CD4-positive, alpha-beta memory T cell (primary cell): ENCODE results near the gene STAT3. TPM values are rescaled to one million over a fixed set of nuclear protein-coding genes. Genes with fewer than 3 reads are reported as not detected.
A peak's percentile ranks its signal among the peaks of the same experiment; 100 is the strongest.

Source experiments
- CTCF ChIA-PET: fragments of 350-600 bp; sonication (Branson Sonifier 250); formaldehyde crosslinking; loops from one replicate; lab custom pipeline; 2021; ENCODE audit warnings: inconsistent platforms; ENCODE audit not compliant: partially characterized antibody; lab: Charles Lee
- POLR2A ChIA-PET: fragments of 350-600 bp; sonication (Branson Sonifier 250); formaldehyde crosslinking; loops from one replicate; lab custom pipeline; 2021; ENCODE audit not compliant: partially characterized antibody; lab: Charles Lee
- DNase-seq, 5 donors: peaks; one replicate each; pipeline versions ENCODE4 v3.0.0 to v3.0.0-alpha.2; 2020 to 2022; ENCODE audit warnings: mixed read lengths in 1 of 5
- H3K27ac ChIP-seq: one replicate; pipeline ENCODE4 v1.7.0; 2013; ENCODE audit warnings: low read depth, low read length
- H3K27me3 ChIP-seq: 2 replicates; pipeline ENCODE4 v1.7.0; 2013; ENCODE audit warnings: mild to moderate bottlenecking, low read length, moderate library complexity; ENCODE audit not compliant: insufficient read depth
- H3K36me3 ChIP-seq: 2 replicates; pipeline ENCODE4 v1.7.0; 2013; ENCODE audit warnings: mild to moderate bottlenecking, low read length, moderate library complexity; ENCODE audit not compliant: insufficient read depth
- H3K4me1 ChIP-seq: 2 replicates; pipeline ENCODE4 v1.7.0; 2013; ENCODE audit warnings: mild to moderate bottlenecking, low read length, moderate library complexity; ENCODE audit not compliant: insufficient read depth
- H3K4me3 ChIP-seq, 2 donors: one replicate each; pipeline ENCODE4 v1.7.0; 2013; ENCODE audit warnings: low read length in 2 of 2, mild to moderate bottlenecking in 1 of 2
- H3K9me3 ChIP-seq, 2 donors: one replicate each; pipeline ENCODE4 v1.7.0; 2013; ENCODE audit warnings: low read length in 2 of 2, control low read depth in 1 of 2; ENCODE audit not compliant: control insufficient read depth in 1 of 2
- H3K27ac Mint-ChIP-seq, 7 donors: one replicate each; pipeline ENCODE4 v1.8.0; 2020 to 2021; ENCODE audit warnings: mixed read lengths in 7 of 7, mild to moderate bottlenecking in 6 of 7, inconsistent platforms in 3 of 7, moderate library complexity in 3 of 7
- H3K27me3 Mint-ChIP-seq, 2 donors: one replicate each; pipeline ENCODE4 v1.8.0; 2020 to 2021; ENCODE audit warnings: mixed read lengths in 2 of 2
- H3K36me3 Mint-ChIP-seq, 2 donors: one replicate each; pipeline ENCODE4 v1.8.0; 2020 to 2021; ENCODE audit warnings: mixed read lengths in 2 of 2, inconsistent platforms in 1 of 2, mild to moderate bottlenecking in 1 of 2
- H3K4me1 Mint-ChIP-seq, 4 donors: one replicate each; pipeline ENCODE4 v1.8.0; 2020 to 2021; ENCODE audit warnings: mixed read lengths in 4 of 4, mild to moderate bottlenecking in 1 of 4
- H3K4me3 Mint-ChIP-seq, 8 donors: one replicate each; pipeline ENCODE4 v1.8.0; 2020 to 2021; ENCODE audit warnings: mixed read lengths in 8 of 8, mild to moderate bottlenecking in 7 of 8, moderate library complexity in 6 of 8, inconsistent platforms in 3 of 8
- H3K9me3 Mint-ChIP-seq, 8 donors: one replicate each; pipeline ENCODE4 v1.8.0; 2020 to 2021; ENCODE audit warnings: mixed read lengths in 8 of 8, mild to moderate bottlenecking in 5 of 8, inconsistent platforms in 3 of 8, moderate library complexity in 1 of 8
- intact Hi-C: fragments of 100-400 bp; cut with micrococcal nuclease; formaldehyde crosslinking; loops from one replicate; pipeline ENCODE4 v1.15.1; 2023
- polyA plus RNA-seq, 2 donors: library from polyadenylated mRNA; unstranded; fragments of 300-500 nt; fragmentation: Illumina TruSeq; gene quantifications; one replicate each; pipeline ENCODE4 v1.2.3, GENCODE V29; 2021
- total RNA-seq, 2 experiments: library from RNA; stranded (reverse); gene quantifications; one replicate each; pipeline ENCODE4 v1.2.3, GENCODE V29; 2021

The STAT3 gene
- total and polyA plus RNA-seq, 4 experiments from 2014 or later, result 103 to 147 (median 130) TPM

GRCh38 chr17:42354956-42355843 is 33.0 kb downstream of the STAT3 start:
- intact Hi-C loops, result no loop called here
- Mint-ChIP-seq H3K27ac (peak overlapping the region in 5 of 7 donors; percentile 46 to 89 (median 68)), H3K9me3 (no peaks in the 10 kb centered on the region), H3K4me3 (peak overlapping the region in 2 of 8 donors; percentile 5 to 9), H3K36me3 (peaks cover 0 to 13% of the 10 kb centered on the region in 2 donors), H3K27me3 (no peaks in the 10 kb centered on the region), H3K4me1 (peaks cover 22 to 51% (median 34%) of the 10 kb centered on the region in 4 donors)
- Histone ChIP-seq H3K27me3 (no peaks in the 10 kb centered on the region), H3K9me3 (no peaks in the 10 kb centered on the region), H3K27ac (no peak overlapping the region), H3K4me3 (no peak overlapping the region), H3K36me3 (no peaks in the 10 kb centered on the region), H3K4me1 (peaks cover 26% of the 10 kb centered on the region)
- CTCF ChIA-PET, result no interaction called here
- no peak for DNase-seq
- POLR2A ChIA-PET, result no interaction called here

GRCh38 chr17:42348104-42348503 is 40.1 kb downstream of the STAT3 start:
- peaks cover 27% of the 10 kb centered on the region for H3K36me3 ChIP-seq
- no peak overlapping the region for H3K27ac ChIP-seq
- ChIA-PET POLR2A (no interaction called here), CTCF (interaction anchor here (1.3 kb wide), 1 partner anchor 13 kb away, joined by 3 read pairs; no protein-coding TSS in a partner anchor)
- Mint-ChIP-seq H3K4me3 (no peak overlapping the region), H3K9me3 (no peaks in the 10 kb centered on the region), H3K27me3 (no peaks in the 10 kb centered on the region), H3K27ac (peak overlapping the region in 5 of 7 donors; percentile 11 to 63 (median 33)), H3K4me1 (peaks cover 15 to 43% (median 28%) of the 10 kb centered on the region in 4 donors), H3K36me3 (peaks cover 24 to 45% of the 10 kb centered on the region in 2 donors)
- DNase-seq, result no peak
- intact Hi-C loops, result no loop called here
- no peaks in the 10 kb centered on the region for H3K9me3 ChIP-seq
- H3K4me3 ChIP-seq, result no peak overlapping the region
- no peaks in the 10 kb centered on the region for H3K4me1 ChIP-seq
- H3K27me3 ChIP-seq, result no peaks in the 10 kb centered on the region

GRCh38 chr17:42347606-42348005 is 40.6 kb downstream of the STAT3 start:
- Mint-ChIP-seq H3K27ac (peak overlapping the region in 6 of 7 donors; percentile 16 to 80 (median 53)), H3K27me3 (no peaks in the 10 kb centered on the region), H3K4me3 (no peak overlapping the region), H3K4me1 (peaks cover 16 to 46% (median 30%) of the 10 kb centered on the region in 4 donors), H3K9me3 (no peaks in the 10 kb centered on the region), H3K36me3 (peaks cover 27 to 48% of the 10 kb centered on the region in 2 donors)
- no peak overlapping the region for H3K4me3 ChIP-seq
- ChIA-PET POLR2A (no interaction called here), CTCF (interaction anchor here (1.3 kb wide), 1 partner anchor 13 kb away, joined by 3 read pairs; no protein-coding TSS in a partner anchor)
- intact Hi-C loops, result no loop called here
- no peaks in the 10 kb centered on the region for H3K9me3 ChIP-seq
- H3K27me3 ChIP-seq, result no peaks in the 10 kb centered on the region
- H3K4me1 ChIP-seq, result peaks cover 5% of the 10 kb centered on the region
- peaks cover 27% of the 10 kb centered on the region for H3K36me3 ChIP-seq
- H3K27ac ChIP-seq, result no peak overlapping the region
- no peak for DNase-seq

DNA sequence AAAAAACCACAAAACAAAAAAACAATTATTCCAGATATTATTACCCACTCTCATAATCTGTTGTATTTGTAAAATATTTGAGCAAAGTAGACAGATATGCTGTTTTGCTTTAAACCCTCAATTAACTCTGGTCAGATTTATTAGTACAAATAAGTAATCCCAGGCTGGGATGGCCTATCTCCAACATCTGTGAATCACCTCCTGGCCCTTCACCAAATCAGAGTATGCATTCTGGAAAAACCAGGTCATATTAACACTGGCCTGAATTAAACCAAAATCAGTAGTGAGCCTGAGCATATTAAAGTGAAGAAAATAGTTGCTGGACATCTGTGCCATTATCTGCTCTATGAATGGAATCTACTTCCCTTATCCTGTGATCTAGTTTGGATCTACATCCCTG is 41.0 kb downstream of the STAT3 start:
- H3K4me1 ChIP-seq, result peaks cover 9% of the 10 kb centered on the region
- ChIA-PET POLR2A (no interaction called here), CTCF (interaction anchor here (1.3 kb wide), 1 partner anchor 14 kb away, joined by 3 read pairs; no protein-coding TSS in a partner anchor)
- intact Hi-C loops, result no loop called here
- DNase-seq, result no peak
- H3K27ac Mint-ChIP-seq, result peak overlapping the region in 5 of 7 donors; percentile 16 to 80 (median 52)
- peaks cover 30 to 52% of the 10 kb centered on the region in 2 donors for H3K36me3 Mint-ChIP-seq
- no peaks in the 10 kb centered on the region for H3K27me3 Mint-ChIP-seq
- H3K27ac ChIP-seq, result no peak overlapping the region
- H3K9me3 ChIP-seq, result no peaks in the 10 kb centered on the region
- H3K27me3 ChIP-seq, result no peaks in the 10 kb centered on the region
- peaks cover 16 to 46% (median 30%) of the 10 kb centered on the region in 4 donors for H3K4me1 Mint-ChIP-seq
- H3K36me3 ChIP-seq, result peaks cover 27% of the 10 kb centered on the region
- H3K4me3 Mint-ChIP-seq, result no peak overlapping the region
- H3K4me3 ChIP-seq, result no peak overlapping the region
- no peaks in the 10 kb centered on the region for H3K9me3 Mint-ChIP-seq

DNA sequence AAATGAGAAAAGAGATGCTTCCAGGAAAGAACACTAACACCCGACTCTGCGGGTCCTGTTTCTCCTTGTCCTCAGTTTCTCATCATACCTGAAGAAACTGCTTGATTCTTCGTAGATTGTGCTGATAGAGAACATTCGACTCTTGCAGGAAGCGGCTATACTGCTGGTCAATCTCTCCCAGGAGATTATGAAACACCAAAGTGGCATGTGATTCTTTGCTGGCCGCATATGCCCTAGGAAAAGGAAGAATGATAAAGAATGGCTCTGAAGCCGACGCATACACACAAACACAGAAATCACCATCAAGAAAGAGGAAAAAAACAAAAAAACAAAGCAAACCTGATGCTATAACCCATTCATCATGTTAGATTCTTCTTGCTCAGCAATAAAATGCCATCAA is 41.8 kb downstream of the STAT3 start:
- peaks cover 16 to 51% (median 33%) of the 10 kb centered on the region in 4 donors for H3K4me1 Mint-ChIP-seq
- peak overlapping the region in 4 of 7 donors; percentile 10 to 88 (median 42) for H3K27ac Mint-ChIP-seq

GRCh38 chr17:42345396-42346073 is 42.7 kb downstream of the STAT3 start:
- intact Hi-C loops, result no loop called here
- Histone ChIP-seq H3K27me3 (no peaks in the 10 kb centered on the region), H3K27ac (no peak overlapping the region), H3K36me3 (peaks cover 30% of the 10 kb centered on the region), H3K4me1 (peaks cover 26% of the 10 kb centered on the region), H3K4me3 (no peak overlapping the region), H3K9me3 (no peaks in the 10 kb centered on the region)
- no peaks in the 10 kb centered on the region for H3K9me3 Mint-ChIP-seq
- peak overlapping the region in 2 of 7 donors; percentile 19 to 66 for H3K27ac Mint-ChIP-seq
- peaks cover 39 to 59% of the 10 kb centered on the region in 2 donors for H3K36me3 Mint-ChIP-seq
- DNase-seq, result no peak
- no peak overlapping the region for H3K4me3 Mint-ChIP-seq
- H3K4me1 Mint-ChIP-seq, result peaks cover 24 to 57% (median 42%) of the 10 kb centered on the region in 4 donors
- no peaks in the 10 kb centered on the region for H3K27me3 Mint-ChIP-seq
- ChIA-PET POLR2A (interaction anchor here (1.3 kb wide), 1 partner anchor 43 kb away, joined by 4 read pairs; the partner anchor contains the start of gene STAT3), CTCF (interaction anchor here (1.1 kb wide), 1 partner anchor 123 kb away, joined by 3 read pairs; no protein-coding TSS in a partner anchor)

More for the DNA sequence above, 41.8 kb downstream of the STAT3 start:
- Histone ChIP-seq H3K27me3 (no peaks in the 10 kb centered on the region), H3K4me1 (peaks cover 16% of the 10 kb centered on the region), H3K27ac (no peak overlapping the region), H3K36me3 (peaks cover 27% of the 10 kb centered on the region), H3K9me3 (no peaks in the 10 kb centered on the region), H3K4me3 (no peak overlapping the region)
- no peak overlapping the region for H3K4me3 Mint-ChIP-seq
- H3K9me3 Mint-ChIP-seq, result no peaks in the 10 kb centered on the region
- H3K36me3 Mint-ChIP-seq, result peaks cover 30 to 53% of the 10 kb centered on the region in 2 donors
- intact Hi-C loops, result no loop called here
- H3K27me3 Mint-ChIP-seq, result no peaks in the 10 kb centered on the region
- ChIA-PET POLR2A (interaction anchor here (0.7 kb wide), 1 partner anchor 42 kb away, joined by 3 read pairs; no protein-coding TSS in a partner anchor), CTCF (interaction anchor here (1.1 kb wide), 1 partner anchor 124 kb away, joined by 3 read pairs; no protein-coding TSS in a partner anchor)
- DNase-seq, result no peak
